Gastrocnemius medialis (tissue), 4 donors: ENCODE measurements around the gene TMEM139. TPM values are rescaled to one million over a fixed set of nuclear protein-coding genes. Genes with fewer than 3 reads are reported as not detected.

Source experiments
- ATAC-seq, 2 donors: fragments of 150-250 bp; one replicate each; pipeline ENCODE4 v1.9.1; 2016
- DNase-seq, 2 donors: peaks; one replicate each; pipeline ENCODE4 v3.0.0-alpha.2; 2019
- H3K27ac ChIP-seq, 4 donors: fragments of 200-600 bp; sonication (generic); 1 replicate in 1 of 4; 2 replicates in 3 of 4; pipeline ENCODE4 v1.5.1; 2016 to 2018; ENCODE audit warnings: mild to moderate bottlenecking in 2 of 4, moderate library complexity in 1 of 4
- H3K27me3 ChIP-seq, 3 donors: fragments of 200-600 bp; sonication (generic) in 2 of 3; 1 replicate in 1 of 3; 2 replicates in 2 of 3; pipeline versions ENCODE4 v1.5.1 to v1.6.0; 2016 to 2019; ENCODE audit warnings: mild to moderate bottlenecking in 1 of 3, moderate library complexity in 1 of 3
- H3K36me3 ChIP-seq, 2 donors: fragments of 200-600 bp; sonication (generic) in 1 of 2; one replicate each; pipeline ENCODE4 v1.5.1; 2017 to 2018
- H3K4me1 ChIP-seq, 2 donors: fragments of 200-600 bp; sonication (generic) in 1 of 2; one replicate each; pipeline ENCODE4 v1.5.1; 2016 to 2017; ENCODE audit warnings: mild to moderate bottlenecking in 2 of 2
- H3K4me3 ChIP-seq, 4 donors: fragments of 200-600 bp; sonication (generic) in 3 of 4; 1 replicate in 1 of 4; 2 replicates in 3 of 4; pipeline ENCODE4 v1.5.1; 2016 to 2019; ENCODE audit warnings: mild to moderate bottlenecking in 2 of 4
- H3K9me3 ChIP-seq, 3 donors: fragments of 200-600 bp; sonication (generic) in 2 of 3; 1 replicate in 1 of 3; 2 replicates in 2 of 3; pipeline ENCODE4 v1.5.1; 2016 to 2019
- CTCF ChIP-seq, 5 experiments: fragments of 450-650 bp in 3 of 5; fragments of 200-600 bp in 2 of 5; sonication (generic) in 2 of 5; IDR thresholded peaks in 4 of 5; conservative IDR thresholded peaks in 1 of 5; 1 replicate in 4 of 5; 2 replicates in 1 of 5; pipeline ENCODE4 v1.5.1; 2016 to 2019; ENCODE audit warnings: antibody characterized with exemption in 5 of 5, mild to moderate bottlenecking in 3 of 5, moderate library complexity in 3 of 5
- POLR2A ChIP-seq, 2 donors: fragments of 450-650 bp; IDR thresholded peaks; one replicate each; pipeline ENCODE4 v1.6.1; 2017; ENCODE audit warnings: antibody characterized with exemption in 2 of 2, mild to moderate bottlenecking in 2 of 2, moderate library complexity in 2 of 2
- in situ Hi-C, 4 donors: fragments of 200-750 bp; cut with MboI; loops; one replicate each; pipeline versions ENCODE4 v1.15.0 to v1.8.0; 2017; ENCODE audit warnings: low sequenced_read_pairs in 4 of 4
- intact Hi-C: fragments of 100-400 bp; cut with DNase I; formaldehyde crosslinking; loops from one replicate; pipeline ENCODE4 v1.15.1; 2023; ENCODE audit warnings: low total_unique reads
- total RNA-seq, 4 donors: library from RNA; depleted of rRNA; stranded (reverse); fragments of >200 nt; gene quantifications; one replicate each; pipeline versions ENCODE4 v1.1.0 to v1.2.3, GENCODE V29; 2016

The TMEM139 gene
- total RNA-seq, 4 donors from 2014 or later, result not detected

DNA sequence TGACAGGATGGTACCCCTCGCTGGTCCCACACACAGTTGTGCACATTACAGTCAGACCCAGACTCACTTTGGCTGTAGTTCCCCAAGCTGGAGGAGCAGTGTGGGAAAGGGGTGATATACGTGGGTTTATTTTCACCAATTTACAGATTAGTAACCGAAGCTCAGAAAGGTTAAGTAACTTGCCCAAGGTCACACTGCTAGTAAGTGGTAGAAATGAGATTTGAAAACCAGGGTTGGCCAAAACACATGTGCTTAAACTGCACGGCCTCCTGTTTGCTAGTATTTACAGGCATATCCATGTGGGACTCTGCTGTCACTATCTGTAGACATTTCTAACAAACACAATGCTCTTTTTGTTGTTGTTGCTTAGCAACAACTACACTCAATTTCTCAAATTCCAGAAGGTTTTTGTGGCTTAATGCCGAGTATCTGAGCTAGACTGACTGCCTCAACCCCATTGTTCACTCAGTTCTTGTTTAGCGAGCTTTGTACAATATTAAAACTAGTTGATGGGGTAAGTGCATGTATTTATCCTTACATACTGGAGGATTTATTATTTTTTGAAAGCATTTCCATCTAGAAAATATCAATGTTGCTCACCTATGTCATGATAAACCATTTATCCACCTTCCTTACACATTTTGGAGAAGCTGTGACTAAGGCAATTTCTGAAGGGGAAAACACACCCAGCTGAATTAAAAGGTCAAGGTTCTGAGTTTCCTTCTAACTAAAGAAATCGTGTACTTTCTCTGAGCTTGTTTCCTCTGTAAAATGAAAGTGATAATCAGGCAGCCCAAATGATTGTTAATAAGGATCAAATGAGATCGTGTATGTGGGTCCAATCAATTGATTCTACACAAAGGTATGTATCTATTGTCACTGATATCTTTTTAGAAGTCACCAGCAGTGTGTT is 5.3 kb upstream of the TMEM139 start:
- Histone ChIP-seq H3K4me1 (peaks cover 4 to 6% of the 10 kb centered on the region in 2 donors), H3K4me3 (no peak overlapping the region), H3K27ac (peak overlapping the region; percentile 28 to 54 (median 44)), H3K36me3 (no peaks in the 10 kb centered on the region), H3K27me3 (no peaks in the 10 kb centered on the region), H3K9me3 (no peaks in the 10 kb centered on the region)
- no peak for DNase-seq
- TF ChIP-seq POLR2A (IDR thresholded peaks at IDR 0.05) (no peak), CTCF (IDR thresholded peaks at IDR 0.05 in 4 of 5, conservative IDR thresholded peaks at IDR 0.05 in 1 of 5) (no peak)
- intact Hi-C loops (no loop called here), in situ Hi-C loops (loop anchor here in 1 of 4 donors (25.0 kb wide), 1 partner anchor 608 kb away; no protein-coding TSS in a partner anchor)
- ATAC-seq, result peak; percentile 18 to 33

- no peak overlapping the region for H3K4me3 ChIP-seq
- no peaks in the 10 kb centered on the region for H3K27me3 ChIP-seq
- H3K36me3 ChIP-seq, result no peaks in the 10 kb centered on the region
- peaks cover 4 to 6% of the 10 kb centered on the region in 2 donors for H3K4me1 ChIP-seq
- H3K9me3 ChIP-seq, result no peaks in the 10 kb centered on the region
- no peak for ATAC-seq
- TF ChIP-seq CTCF (IDR thresholded peaks at IDR 0.05 in 4 of 5, conservative IDR thresholded peaks at IDR 0.05 in 1 of 5) (no peak), POLR2A (IDR thresholded peaks at IDR 0.05) (no peak)
- intact Hi-C loops (no loop called here), in situ Hi-C loops (loop anchor here in 1 of 4 donors (25.0 kb wide), 1 partner anchor 607 kb away; no protein-coding TSS in a partner anchor)
- no peak for DNase-seq
- H3K27ac ChIP-seq, result peak overlapping the region; percentile 28 to 54 (median 44)
Measured at GRCh38 chr7:143280160-143280559, 4.6 kb upstream of the TMEM139 start.

GRCh38 chr7:143280566-143280965 is 4.2 kb upstream of the TMEM139 start:
- ATAC-seq (no peak), DNase-seq (no peak)
- H3K36me3 ChIP-seq, result no peaks in the 10 kb centered on the region
- in situ Hi-C loops (loop anchor here in 1 of 4 donors (25.0 kb wide), 1 partner anchor 607 kb away; no protein-coding TSS in a partner anchor), intact Hi-C loops (no loop called here)
- H3K27ac ChIP-seq, result peak overlapping the region in 1 of 4 donors; percentile 28
- H3K4me3 ChIP-seq, result no peak overlapping the region
- H3K9me3 ChIP-seq, result no peaks in the 10 kb centered on the region
- no peak for TF ChIP-seq CTCF (IDR thresholded peaks at IDR 0.05 in 4 of 5, conservative IDR thresholded peaks at IDR 0.05 in 1 of 5)
- no peak for TF ChIP-seq POLR2A (IDR thresholded peaks at IDR 0.05)
- H3K27me3 ChIP-seq, result no peaks in the 10 kb centered on the region
- H3K4me1 ChIP-seq, result peaks cover 4 to 6% of the 10 kb centered on the region in 2 donors

GRCh38 chr7:143281529-143281928 is 3.2 kb upstream of the TMEM139 start:
- ATAC-seq (no peak), DNase-seq (no peak)
- Histone ChIP-seq H3K4me1 (peaks cover 4 to 6% of the 10 kb centered on the region in 2 donors), H3K36me3 (no peaks in the 10 kb centered on the region), H3K4me3 (no peak overlapping the region), H3K27me3 (no peaks in the 10 kb centered on the region), H3K27ac (no peak overlapping the region), H3K9me3 (no peaks in the 10 kb centered on the region)
- in situ Hi-C loops, result loop anchor here in 1 of 4 donors (25.0 kb wide), 1 partner anchor 606 kb away; no protein-coding TSS in a partner anchor
- intact Hi-C loops, result no loop called here
- no peak for TF ChIP-seq POLR2A (IDR thresholded peaks at IDR 0.05)
- TF ChIP-seq CTCF (IDR thresholded peaks at IDR 0.05 in 4 of 5, conservative IDR thresholded peaks at IDR 0.05 in 1 of 5), result no peak
